Activated CD8-positive, alpha-beta memory T cell treated with anti-CD3 and anti-CD28 coated beads for 24 hours (primary cell): Measurements from ENCODE around the gene NDUFS7.

Experiments used
- DNase-seq: peaks from one replicate; pipeline ENCODE4 v3.0.0-alpha.2; 2020

Gene NDUFS7

GRCh38 chr19:1401889-1402217 is 18.1 kb downstream of the NDUFS7 start:
- no peak for DNase-seq

DNA sequence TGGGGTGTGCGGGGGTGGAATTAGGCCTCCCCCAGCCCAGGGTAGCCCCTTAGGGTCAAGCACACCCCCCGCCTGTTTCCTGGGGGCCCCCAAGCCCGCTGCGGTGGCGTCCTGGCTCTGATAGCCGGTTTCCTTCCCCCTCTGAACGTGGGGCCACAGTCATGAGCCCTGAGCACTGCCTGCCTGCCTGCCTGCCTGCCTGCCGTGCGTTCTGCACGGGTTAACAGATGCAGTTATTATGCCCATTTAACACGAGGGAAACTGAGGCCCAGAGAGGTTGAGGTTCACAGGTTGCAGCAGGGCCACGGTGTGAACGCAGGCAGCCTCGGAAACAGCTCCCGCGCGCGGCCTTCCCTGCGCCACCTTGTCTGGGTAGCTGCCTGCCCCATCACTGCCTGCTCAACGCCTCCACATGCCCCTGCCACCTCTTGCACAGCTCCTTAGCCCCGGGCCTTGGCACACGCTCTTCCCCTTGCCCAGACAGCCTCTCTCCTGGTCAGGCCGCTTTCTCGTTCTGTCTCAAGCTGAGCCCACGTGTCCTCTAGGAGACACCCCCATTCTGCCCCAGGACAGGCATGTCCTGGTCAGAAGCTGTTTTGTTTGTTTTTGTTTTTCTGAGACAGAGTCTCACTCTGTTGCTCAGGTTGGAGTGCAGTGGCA is 18.8 kb downstream of the NDUFS7 start:
- no peak for DNase-seq

DNA sequence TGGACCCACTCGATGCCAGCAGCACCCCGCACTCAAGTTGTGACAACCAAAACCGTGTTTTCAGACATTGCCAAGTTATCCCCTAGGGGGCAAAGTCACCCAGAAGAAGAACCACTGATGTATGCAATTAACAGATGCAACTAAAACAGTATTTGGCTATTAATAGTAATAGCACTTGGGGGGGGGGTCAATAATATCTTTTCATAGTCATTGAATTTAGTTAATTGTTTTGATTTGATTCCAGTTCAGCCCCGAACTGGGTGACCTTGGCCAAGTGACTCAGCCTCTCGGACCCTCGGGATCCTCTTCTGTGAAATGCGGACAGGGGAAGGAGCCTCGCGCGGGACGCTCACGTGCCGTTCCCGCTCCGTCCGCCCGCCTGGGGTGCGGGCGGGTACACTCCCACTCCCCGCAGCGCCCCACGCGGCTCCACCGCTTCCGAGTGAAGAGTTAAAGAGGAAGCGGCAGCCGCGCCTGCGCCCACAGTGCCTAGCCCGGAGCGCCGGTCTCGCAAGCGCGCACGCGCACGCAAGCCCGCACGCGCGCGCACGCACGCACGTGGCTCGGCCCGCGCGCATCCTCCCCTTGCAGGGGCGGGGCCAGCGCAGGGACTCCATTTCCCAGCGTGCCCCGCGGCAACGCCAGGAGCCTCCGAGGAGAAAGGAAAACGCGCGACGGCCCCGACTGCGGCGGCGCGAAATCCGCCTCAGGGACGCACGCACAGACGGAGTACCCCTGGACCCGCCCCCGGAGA is 23.2 kb downstream of the NDUFS7 start:
- peak; percentile 100 for DNase-seq

- DNase-seq = no peak
Measured at GRCh38 chr19:1407528-1408299, 24.0 kb downstream of the NDUFS7 start, which contains the start of gene DAZAP1. Gene DAZAP1 (plus strand): TSS chr19:1407586. CDS start chr19:1407774, 188 bp downstream.

DNA sequence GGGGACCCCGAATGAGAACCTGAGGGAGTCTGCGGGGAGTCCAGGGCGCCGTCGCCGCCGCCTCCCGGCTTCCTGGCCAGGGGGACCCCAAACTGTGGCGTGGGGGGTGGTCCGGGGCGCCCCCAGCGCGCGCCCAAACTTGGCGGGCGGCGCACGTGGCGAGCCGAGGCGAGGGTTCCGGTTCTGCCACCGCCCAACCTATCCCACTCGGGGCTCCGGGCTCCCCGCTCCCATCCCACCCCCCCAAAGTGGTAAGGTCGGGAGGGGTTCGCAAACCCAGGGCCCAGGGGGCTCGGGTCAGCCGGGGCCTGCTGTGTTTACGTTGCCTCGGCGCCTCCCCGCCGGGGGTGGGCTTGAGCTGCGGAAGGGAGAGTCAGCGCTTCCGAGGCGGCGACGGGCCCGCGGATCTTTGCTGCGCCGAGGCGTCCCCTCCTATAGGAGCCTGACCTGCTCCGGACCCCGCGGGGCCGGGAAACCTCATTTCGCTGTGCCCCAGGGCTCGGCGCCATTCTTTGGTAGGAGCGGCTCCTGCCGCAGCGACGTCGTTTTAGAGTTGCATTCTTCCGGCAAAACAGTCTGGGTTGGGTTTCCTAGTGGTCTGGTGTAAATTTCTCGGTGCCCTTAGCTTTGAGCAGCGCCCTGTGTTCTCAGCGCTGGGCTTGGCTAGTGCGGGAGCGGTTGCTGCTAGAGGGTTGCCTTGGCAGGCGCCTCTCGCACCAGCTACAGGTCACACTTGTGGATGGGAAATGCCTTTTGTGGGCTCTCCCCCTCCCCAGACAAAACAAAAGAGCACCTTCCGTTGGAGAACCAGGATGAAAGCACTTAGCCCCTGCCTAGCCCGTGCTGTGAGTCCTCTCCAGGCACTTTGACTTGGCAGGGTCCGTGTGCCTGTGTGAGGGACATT is 24.8 kb downstream of the NDUFS7 start:
- DNase-seq = peak; percentile 85

- no peak for DNase-seq
Measured at GRCh38 chr19:1409204-1410005, 25.7 kb downstream of the NDUFS7 start.

DNA sequence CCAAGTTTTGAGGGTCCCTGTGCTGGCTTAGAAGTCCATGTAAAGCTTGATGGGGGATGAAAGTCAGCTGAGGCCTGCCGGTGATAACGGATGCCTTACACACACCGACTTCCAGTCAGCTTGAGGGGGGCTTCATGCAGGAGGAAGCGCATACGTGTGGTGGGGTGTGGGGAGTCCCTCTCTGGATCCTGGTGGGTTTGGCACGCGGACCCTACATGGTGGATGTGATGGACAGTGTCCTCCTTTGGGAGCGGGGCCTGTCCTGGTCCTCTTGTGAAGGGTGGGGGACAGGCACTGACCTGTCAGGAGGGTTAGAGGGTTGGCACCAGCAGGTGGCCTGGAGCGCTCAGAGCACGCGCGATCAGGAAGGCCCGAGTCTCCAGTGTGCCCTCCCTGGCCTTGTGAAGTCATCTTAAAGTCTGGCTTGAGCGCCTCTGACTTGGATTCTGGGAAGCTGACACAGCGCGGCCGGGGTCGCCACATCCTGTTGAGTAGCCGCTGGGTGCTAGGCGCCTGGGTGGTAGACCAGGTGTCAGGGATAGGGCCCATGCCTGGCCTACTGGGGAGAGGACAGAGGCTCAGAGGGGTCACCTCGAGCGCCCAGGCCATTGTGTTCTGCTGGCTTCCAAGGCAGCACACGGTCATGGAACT is 26.6 kb downstream of the NDUFS7 start:
- no peak for DNase-seq

DNA sequence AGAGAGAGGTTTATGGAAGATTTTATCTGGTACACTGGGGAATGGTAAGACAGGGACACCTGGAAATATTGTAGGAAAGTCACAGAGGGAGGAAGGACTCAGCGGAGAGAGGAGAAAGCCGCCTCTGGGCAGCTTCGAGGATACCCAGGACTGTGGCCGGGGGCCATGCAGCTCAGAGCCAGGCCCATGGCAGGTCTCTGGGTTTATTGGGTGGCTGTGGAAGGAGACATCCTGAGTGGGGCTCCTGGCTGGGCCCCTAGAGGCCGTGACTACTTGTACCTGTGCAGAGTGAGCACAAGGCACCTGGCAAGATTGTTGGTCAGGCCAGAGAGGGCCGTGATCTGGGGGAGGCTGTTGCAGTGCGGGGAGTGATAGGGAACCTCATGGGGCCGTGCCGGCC is 27.1 kb downstream of the NDUFS7 start:
- no peak for DNase-seq

GRCh38 chr19:1411255-1412191 is 27.8 kb downstream of the NDUFS7 start:
- no peak for DNase-seq

GRCh38 chr19:1412323-1412923 is 28.7 kb downstream of the NDUFS7 start:
- DNase-seq = no peak

DNA sequence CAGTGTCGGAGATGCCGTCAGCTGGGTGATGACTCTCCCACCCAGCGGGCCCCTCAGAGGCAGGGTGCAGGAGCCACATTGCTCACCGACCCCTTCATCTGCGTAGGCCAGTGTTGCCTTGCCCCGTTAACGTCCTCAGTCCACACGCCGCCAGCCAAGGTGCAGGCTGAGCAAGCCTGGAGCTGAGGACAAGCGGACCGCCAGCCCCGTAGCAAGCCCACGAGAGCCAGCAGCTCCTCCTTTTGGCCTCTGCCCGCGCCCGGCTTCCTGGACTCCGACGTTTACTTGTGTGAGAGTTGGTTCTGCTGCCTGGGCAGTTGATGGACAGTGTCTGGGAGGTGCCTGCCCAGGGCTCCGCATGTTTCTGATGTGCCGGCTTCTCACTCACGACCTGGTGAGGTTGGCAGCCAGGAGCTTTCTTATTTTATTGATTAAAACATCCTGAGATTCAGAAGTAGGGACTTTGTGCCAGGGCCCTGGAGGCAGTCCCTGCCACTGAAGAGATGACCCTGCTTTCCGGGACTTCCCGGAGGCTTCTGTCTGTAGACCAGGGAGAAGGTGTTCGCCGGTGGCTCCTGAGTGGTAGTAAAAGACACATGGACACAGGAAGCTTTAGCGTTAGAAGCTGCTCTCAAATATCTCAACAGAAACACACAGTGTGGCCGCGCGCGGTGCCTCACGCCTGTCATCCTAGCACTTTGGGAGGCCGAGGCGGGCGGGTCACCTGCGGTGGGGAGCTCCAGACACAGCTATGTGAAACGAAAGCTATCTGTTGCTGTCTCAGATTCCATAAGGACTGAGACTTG is 29.5 kb downstream of the NDUFS7 start:
- DNase-seq = no peak

GRCh38 chr19:1416014-1416841 is 32.5 kb downstream of the NDUFS7 start:
- DNase-seq = no peak

DNA sequence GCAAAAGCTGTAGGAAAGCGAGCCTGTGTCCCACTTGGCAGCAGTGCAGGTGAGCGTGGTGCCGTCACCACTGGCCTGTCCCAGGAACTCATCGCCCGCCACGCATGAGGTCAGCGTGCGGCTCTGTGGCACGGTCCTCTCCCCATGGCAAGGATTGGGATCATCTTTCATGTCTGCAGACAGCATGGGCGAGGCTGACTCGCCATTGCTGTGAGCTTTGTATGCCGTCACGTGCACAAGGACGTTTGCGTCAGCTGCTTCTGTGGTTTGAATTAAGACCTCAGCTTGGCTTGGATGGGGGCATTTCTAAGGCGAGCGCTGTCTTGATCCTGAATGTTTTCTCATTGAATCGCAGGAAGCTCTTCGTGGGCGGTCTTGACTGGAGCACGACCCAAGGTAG is 33.4 kb downstream of the NDUFS7 start:
- no peak for DNase-seq

GRCh38 chr19:1417681-1418495 is 34.2 kb downstream of the NDUFS7 start:
- DNase-seq = no peak

DNA sequence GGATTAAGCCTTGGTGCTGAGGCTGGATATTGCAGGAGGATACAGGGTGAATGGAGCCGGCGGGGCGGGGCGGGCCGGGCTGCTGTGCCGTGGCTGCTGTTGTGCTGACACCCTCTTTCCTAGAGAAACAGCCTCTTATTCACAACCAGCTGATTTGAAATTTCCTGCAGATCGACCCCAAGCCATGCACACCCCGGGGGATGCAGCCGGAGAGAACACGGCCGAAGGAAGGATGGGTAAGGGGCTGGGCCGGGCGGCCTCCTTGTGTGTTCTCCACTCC is 34.7 kb downstream of the NDUFS7 start:
- DNase-seq = no peak

- no peak for DNase-seq
Measured at GRCh38 chr19:1418951-1419738, 35.4 kb downstream of the NDUFS7 start.
